Neural cell (in vitro differentiated cells): ENCODE data around the gene OARD1. TPM values are rescaled to one million over a fixed set of nuclear protein-coding genes. Genes with fewer than 3 reads are reported as not detected.

Source experiments
- H2AFZ ChIP-seq: fragments of 200-600, 300-800 bp; sonication (generic), shearing (Covaris generic); 2 replicates; pipeline ENCODE4 v1.6.0; 2014; ENCODE audit warnings: low read depth, mild to moderate bottlenecking, antibody characterized with exemption, low read length, moderate library complexity
- H3F3A ChIP-seq: fragments of 200-600 bp; shearing (Covaris generic); 2 replicates; pipeline ENCODE4 v1.6.1; 2016; ENCODE audit warnings: mild to moderate bottlenecking, moderate library complexity, mixed read lengths, antibody characterized with exemption, low read length; ENCODE audit not compliant: insufficient read depth, poor library complexity, severe bottlenecking
- H3K27ac ChIP-seq: fragments of 200-600, 300-800 bp; sonication (generic), shearing (Covaris generic); 2 replicates; pipeline ENCODE4 v1.5.1; 2014; ENCODE audit warnings: mild to moderate bottlenecking, low read length, moderate library complexity
- H3K27me3 ChIP-seq: fragments of 300-800, 200-600 bp; sonication (generic), shearing (Covaris generic); 2 replicates; pipeline ENCODE4 v1.6.0; 2014; ENCODE audit warnings: mild to moderate bottlenecking, low read depth, low read length, moderate library complexity; ENCODE audit not compliant: insufficient read depth
- H3K36me3 ChIP-seq: fragments of 300-800, 200-600 bp; sonication (generic), shearing (Covaris generic); 2 replicates; pipeline ENCODE4 v1.5.1; 2014; ENCODE audit warnings: mild to moderate bottlenecking, antibody characterized with exemption, low read length, moderate library complexity; ENCODE audit not compliant: insufficient read depth
- H3K4me2 ChIP-seq: fragments of 300-800, 200-600 bp; sonication (generic), shearing (Covaris generic); 2 replicates; pipeline ENCODE4 v1.6.0; 2014; ENCODE audit warnings: mild to moderate bottlenecking, low read length
- H3K4me3 ChIP-seq: fragments of 300-800, 200-600 bp; sonication (generic), shearing (Covaris generic); 2 replicates; pipeline ENCODE4 v1.5.1; 2014; ENCODE audit warnings: mild to moderate bottlenecking, low read length, moderate library complexity
- H3K79me2 ChIP-seq: fragments of 200-600 bp; shearing (Covaris generic); replicated peaks from 2 replicates; pipeline ENCODE4 v1.6.0; 2014; ENCODE audit warnings: mild to moderate bottlenecking, low read length, moderate library complexity; ENCODE audit not compliant: insufficient read depth
- H3K9ac ChIP-seq: fragments of 300-800, 200-600 bp; sonication (generic), shearing (Covaris generic); 2 replicates; pipeline ENCODE4 v1.6.1; 2016; ENCODE audit warnings: mild to moderate bottlenecking, low read length, mixed read lengths
- H3K9me2 ChIP-seq: fragments of 200-600 bp; shearing (Covaris generic); 2 replicates; pipeline ENCODE4 v1.6.1; 2016; ENCODE audit warnings: mild to moderate bottlenecking, low read length, mixed read lengths; ENCODE audit not compliant: insufficient read depth
- H3K9me3 ChIP-seq: fragments of 200-600, 300-800 bp; sonication (generic), shearing (Covaris generic); 2 replicates; pipeline ENCODE4 v1.6.1; 2016; ENCODE audit warnings: mild to moderate bottlenecking, mixed run types, low read length, moderate library complexity, mixed read lengths
- H4K20me1 ChIP-seq: fragments of 200-600 bp; shearing (Covaris generic); 2 replicates; pipeline ENCODE4 v1.6.1; 2016; ENCODE audit warnings: mild to moderate bottlenecking, mixed run types; ENCODE audit not compliant: insufficient read depth
- CTCF ChIP-seq: fragments of 450-650 bp; IDR thresholded peaks from 2 replicates; pipeline ENCODE4 v1.5.1; 2014; ENCODE audit warnings: antibody characterized with exemption, mild to moderate bottlenecking, moderate library complexity; ENCODE audit not compliant: poor library complexity, severe bottlenecking
- EP300 ChIP-seq: fragments of 450-650 bp; conservative IDR thresholded peaks from 2 replicates; pipeline ENCODE4 v1.6.1; 2014; ENCODE audit warnings: antibody characterized with exemption, mild to moderate bottlenecking, moderate library complexity; ENCODE audit not compliant: poor library complexity, severe bottlenecking
- EZH2 ChIP-seq: fragments of 200-600, 300-800 bp; shearing (Covaris generic), sonication (generic); IDR thresholded peaks from 2 replicates; pipeline ENCODE4 v1.6.1; 2014; ENCODE audit warnings: antibody characterized with exemption, low read length, borderline replicate concordance, mild to moderate bottlenecking; ENCODE audit not compliant: insufficient read depth, poor library complexity, severe bottlenecking
- MXI1 ChIP-seq: fragments of 450-650 bp; conservative IDR thresholded peaks from 2 replicates; pipeline ENCODE4 v1.6.1; 2014; ENCODE audit warnings: antibody characterized with exemption, mild to moderate bottlenecking; ENCODE audit not compliant: poor library complexity, severe bottlenecking
- POLR2AphosphoS5 ChIP-seq: IDR thresholded peaks from 2 replicates; pipeline ENCODE4 v1.6.1; 2012
- RAD21 ChIP-seq: fragments of 450-650 bp; conservative IDR thresholded peaks from 2 replicates; pipeline ENCODE4 v1.6.1; 2014; ENCODE audit warnings: antibody characterized with exemption, mild to moderate bottlenecking, moderate library complexity
- REST ChIP-seq: IDR thresholded peaks from 2 replicates; pipeline ENCODE4 v1.6.1; 2012; ENCODE audit warnings: borderline replicate concordance
- SMC3 ChIP-seq: fragments of 450-650 bp; conservative IDR thresholded peaks from 2 replicates; pipeline ENCODE4 v1.6.1; 2014; ENCODE audit warnings: antibody characterized with exemption, mild to moderate bottlenecking, moderate library complexity; ENCODE audit not compliant: poor library complexity
- TAF1 ChIP-seq: IDR thresholded peaks from 2 replicates; pipeline ENCODE4 v1.6.1; 2012; ENCODE audit warnings: low read depth
- polyA plus RNA-seq: library from polyadenylated mRNA; depleted of rRNA; stranded (reverse); fragments of >200 nt; gene quantifications from 2 replicates; pipeline ENCODE4 v1.2.3, GENCODE V29; 2014

The OARD1 gene
- polyA plus RNA-seq, 1 donor from 2014 or later, result 38.7 TPM

GRCh38 chr6:41098366-41098765 lies 26.2 kb upstream of the OARD1 start:
- H3K27ac ChIP-seq, result no peak overlapping the region
- no peaks in the 10 kb centered on the region for H4K20me1 ChIP-seq
- H3K4me2 ChIP-seq, result no peak overlapping the region
- no peaks in the 10 kb centered on the region for H3F3A ChIP-seq
- H2AFZ ChIP-seq, result no peak overlapping the region
- H3K79me2 ChIP-seq, result no peaks in the 10 kb centered on the region
- H3K9ac ChIP-seq, result no peak overlapping the region
- no peaks in the 10 kb centered on the region for H3K9me3 ChIP-seq
- no peaks in the 10 kb centered on the region for H3K27me3 ChIP-seq
- no peak overlapping the region for H3K4me3 ChIP-seq
- no peaks in the 10 kb centered on the region for H3K9me2 ChIP-seq
- TF ChIP-seq POLR2AphosphoS5, result no peak
- no peak for TF ChIP-seq TAF1
- no peak for TF ChIP-seq EZH2
- no peak for TF ChIP-seq MXI1
- TF ChIP-seq EP300, result no peak
- no peak for TF ChIP-seq RAD21
- TF ChIP-seq REST, result no peak
- no peak for TF ChIP-seq CTCF
- no peak for TF ChIP-seq SMC3
- H3K36me3 ChIP-seq, result peaks cover 14% of the 10 kb centered on the region

GRCh38 chr6:41097467-41098090 lies 25.4 kb upstream of the OARD1 start:
- H3K9me2 ChIP-seq, result no peaks in the 10 kb centered on the region
- no peaks in the 10 kb centered on the region for H3F3A ChIP-seq
- no peak overlapping the region for H2AFZ ChIP-seq
- peaks cover 14% of the 10 kb centered on the region for H3K36me3 ChIP-seq
- H3K4me2 ChIP-seq, result no peak overlapping the region
- no peak overlapping the region for H3K4me3 ChIP-seq
- H3K9ac ChIP-seq, result no peak overlapping the region
- TF ChIP-seq REST, result no peak
- H3K27ac ChIP-seq, result no peak overlapping the region
- H3K79me2 ChIP-seq, result no peaks in the 10 kb centered on the region
- H3K27me3 ChIP-seq, result no peaks in the 10 kb centered on the region
- H3K9me3 ChIP-seq, result no peaks in the 10 kb centered on the region
- no peaks in the 10 kb centered on the region for H4K20me1 ChIP-seq
